ENCODE data around the gene PEAK1. TPM values are rescaled to one million over a fixed set of nuclear protein-coding genes. Genes with fewer than 3 reads are reported as not detected.

The PEAK1 gene
- total RNA-seq, 4 donors from 2014 or later: 51.1 to 82.2 (median 58.1) TPM

DNA sequence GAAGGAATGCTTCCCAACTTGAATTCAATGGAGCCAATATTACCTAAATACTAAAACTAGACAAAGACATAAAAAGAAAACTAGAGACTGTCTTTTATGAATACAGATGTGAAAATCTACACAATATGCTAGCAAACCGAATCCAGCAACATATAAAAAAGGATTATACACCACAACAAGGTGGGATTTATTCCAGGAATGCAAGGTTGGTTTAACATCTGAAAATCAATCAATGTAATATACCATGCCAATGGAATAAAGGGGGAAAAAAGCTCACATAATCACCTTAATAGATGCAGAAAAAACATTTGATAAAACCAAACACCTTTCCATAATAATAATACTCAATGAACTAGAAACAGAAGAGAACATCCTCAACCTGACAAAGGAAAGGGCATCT, 279.7 kb downstream of the PEAK1 start:
- no peak overlapping the region for H3K27ac ChIP-seq
- no peak overlapping the region for H3K4me3 ChIP-seq
- H3K4me1 ChIP-seq: peaks cover 0 to 25% (median 7%) of the 10 kb centered on the region in 4 donors
- H3K36me3 ChIP-seq: peaks cover 0 to 8% (median 2%) of the 10 kb centered on the region in 4 donors
- intact Hi-C loops (cut with DNase I; ENCODE audit: low total_unique reads) (no loop called here), in situ Hi-C loops (cut with MboI; ENCODE audit: low pct_ligation_motif_present in 1 of 4, low pct_unique_long_range_greater_than_20kb in 1 of 4, low sequenced_read_pairs in 3 of 4) (no loop called here)
- DNase-seq: no peak
- TF ChIP-seq, protein P1, sequence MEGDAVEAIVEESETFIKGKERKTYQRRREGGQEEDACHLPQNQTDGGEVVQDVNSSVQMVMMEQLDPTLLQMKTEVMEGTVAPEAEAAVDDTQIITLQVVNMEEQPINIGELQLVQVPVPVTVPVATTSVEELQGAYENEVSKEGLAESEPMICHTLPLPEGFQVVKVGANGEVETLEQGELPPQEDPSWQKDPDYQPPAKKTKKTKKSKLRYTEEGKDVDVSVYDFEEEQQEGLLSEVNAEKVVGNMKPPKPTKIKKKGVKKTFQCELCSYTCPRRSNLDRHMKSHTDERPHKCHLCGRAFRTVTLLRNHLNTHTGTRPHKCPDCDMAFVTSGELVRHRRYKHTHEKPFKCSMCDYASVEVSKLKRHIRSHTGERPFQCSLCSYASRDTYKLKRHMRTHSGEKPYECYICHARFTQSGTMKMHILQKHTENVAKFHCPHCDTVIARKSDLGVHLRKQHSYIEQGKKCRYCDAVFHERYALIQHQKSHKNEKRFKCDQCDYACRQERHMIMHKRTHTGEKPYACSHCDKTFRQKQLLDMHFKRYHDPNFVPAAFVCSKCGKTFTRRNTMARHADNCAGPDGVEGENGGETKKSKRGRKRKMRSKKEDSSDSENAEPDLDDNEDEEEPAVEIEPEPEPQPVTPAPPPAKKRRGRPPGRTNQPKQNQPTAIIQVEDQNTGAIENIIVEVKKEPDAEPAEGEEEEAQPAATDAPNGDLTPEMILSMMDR (IDR thresholded peaks at IDR 0.05): no peak
- TF ChIP-seq POLR2A (IDR thresholded peaks at IDR 0.05): no peak
- no peak for TF ChIP-seq POLR2AphosphoS5 (IDR thresholded peaks at IDR 0.05)
- no peak for TF ChIP-seq EP300 (IDR thresholded peaks at IDR 0.05; ENCODE audit: low read depth)
- no peaks in the 10 kb centered on the region for H3K27me3 ChIP-seq
- peaks cover 7 to 9% of the 10 kb centered on the region in 2 donors for H3K9me3 ChIP-seq
- 94 to 100% methylated on average over 1 of the region's 1 CpG for WGBS, 2 donors (ENCODE audit: low coverage in 1 of 2)

DNA sequence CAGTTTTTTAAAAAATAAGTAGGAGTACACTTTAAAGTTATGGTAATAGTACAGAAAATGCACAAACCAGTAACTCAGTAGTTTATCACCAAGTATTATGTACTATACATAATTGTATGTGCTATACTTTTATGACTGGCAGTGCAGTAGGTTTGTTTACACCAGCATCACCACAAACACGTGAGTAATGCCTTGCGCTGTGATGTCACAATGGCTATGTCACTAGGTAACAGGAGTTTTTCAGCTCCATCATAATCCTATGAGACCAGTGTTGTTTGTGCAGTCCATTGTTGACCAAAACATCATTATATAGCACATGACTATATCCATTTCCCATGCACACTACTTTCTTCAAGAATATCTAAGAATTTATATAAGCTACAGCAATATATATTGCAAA, 280.6 kb downstream of the PEAK1 start:
- intact Hi-C loops (cut with DNase I; ENCODE audit: low total_unique reads) (no loop called here), in situ Hi-C loops (cut with MboI; ENCODE audit: low pct_ligation_motif_present in 1 of 4, low pct_unique_long_range_greater_than_20kb in 1 of 4, low sequenced_read_pairs in 3 of 4) (no loop called here)
- Histone ChIP-seq H3K4me1 (peaks cover 0 to 18% (median 4%) of the 10 kb centered on the region in 4 donors), H3K4me3 (no peak overlapping the region), H3K9me3 (peaks cover 7 to 9% of the 10 kb centered on the region in 2 donors), H3K27ac (no peak overlapping the region), H3K27me3 (no peaks in the 10 kb centered on the region), H3K36me3 (peaks cover 0 to 8% (median 2%) of the 10 kb centered on the region in 4 donors)
- 91 to 100% methylated on average over 2 of the region's 2 CpGs for WGBS, 2 donors (ENCODE audit: low coverage in 1 of 2)
- TF ChIP-seq POLR2AphosphoS5 (IDR thresholded peaks at IDR 0.05) (no peak), POLR2A (IDR thresholded peaks at IDR 0.05) (no peak), EP300 (IDR thresholded peaks at IDR 0.05; ENCODE audit: low read depth) (no peak)
- TF ChIP-seq, protein P1 (IDR thresholded peaks at IDR 0.05): no peak
- DNase-seq: no peak

DNA sequence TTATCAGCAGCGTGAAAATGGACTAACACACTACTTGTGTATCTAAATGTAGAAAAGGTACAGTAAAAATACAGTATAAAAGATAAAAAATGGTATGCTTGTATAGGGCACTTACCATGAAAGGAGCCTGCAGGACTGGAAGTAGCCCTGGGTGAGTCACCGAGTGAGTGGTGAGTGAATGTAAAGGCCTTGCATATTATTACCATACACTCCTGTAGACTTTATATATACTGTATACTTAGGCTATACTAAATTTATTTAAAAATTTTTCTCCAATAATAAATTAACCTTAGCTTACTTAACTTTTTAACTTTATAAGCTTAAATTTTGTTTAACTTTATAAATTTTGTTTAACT, 281.8 kb downstream of the PEAK1 start:
- Histone ChIP-seq H3K36me3 (peaks cover 0 to 12% (median 2%) of the 10 kb centered on the region in 4 donors), H3K4me3 (no peak overlapping the region), H3K4me1 (peaks cover 0 to 18% (median 4%) of the 10 kb centered on the region in 4 donors), H3K27ac (peak overlapping the region; percentile 15 to 57 (median 54)), H3K27me3 (no peaks in the 10 kb centered on the region), H3K9me3 (peaks cover 7 to 9% of the 10 kb centered on the region in 2 donors)
- intact Hi-C loops (cut with DNase I; ENCODE audit: low total_unique reads): no loop called here
- TF ChIP-seq, protein P1 (IDR thresholded peaks at IDR 0.05): no peak
- TF ChIP-seq POLR2A (IDR thresholded peaks at IDR 0.05): no peak
- in situ Hi-C loops (cut with MboI; ENCODE audit: low pct_ligation_motif_present in 1 of 4, low pct_unique_long_range_greater_than_20kb in 1 of 4, low sequenced_read_pairs in 3 of 4): no loop called here
- DNase-seq: peak; percentile 22
- WGBS, 2 donors (ENCODE audit: low coverage in 1 of 2): 85 to 92% methylated on average over 2 of the region's 2 CpGs

DNA sequence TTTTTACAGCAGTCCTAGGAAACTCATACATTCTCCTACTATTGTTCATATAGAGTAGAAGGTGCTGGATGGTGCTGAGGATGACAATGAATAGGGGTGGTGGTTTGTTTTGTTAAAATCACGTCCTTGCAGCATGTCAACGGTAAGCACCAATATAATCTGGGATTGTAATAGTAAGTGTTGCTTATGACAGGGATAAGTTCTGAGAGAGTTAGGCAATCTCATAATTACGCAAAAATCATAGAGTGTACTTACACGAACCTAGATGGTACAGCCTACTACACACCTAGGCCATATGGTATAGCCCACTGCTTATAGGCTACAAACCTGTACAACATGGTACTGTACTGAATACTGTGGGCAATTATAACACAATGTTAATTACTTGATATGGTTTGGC, 284.7 kb downstream of the PEAK1 start:
- in situ Hi-C loops (cut with MboI; ENCODE audit: low pct_ligation_motif_present in 1 of 4, low pct_unique_long_range_greater_than_20kb in 1 of 4, low sequenced_read_pairs in 3 of 4): no loop called here
- Histone ChIP-seq H3K27me3 (no peaks in the 10 kb centered on the region), H3K4me1 (peaks cover 0 to 18% (median 4%) of the 10 kb centered on the region in 4 donors), H3K27ac (no peak overlapping the region), H3K36me3 (peaks cover 0 to 7% (median 3%) of the 10 kb centered on the region in 4 donors), H3K4me3 (no peak overlapping the region), H3K9me3 (peaks cover 1 to 3% of the 10 kb centered on the region in 2 donors)
- DNase-seq: no peak
- TF ChIP-seq POLR2AphosphoS5 (IDR thresholded peaks at IDR 0.05): no peak
- TF ChIP-seq, protein P1 (IDR thresholded peaks at IDR 0.05): no peak
- no peak for TF ChIP-seq EP300 (IDR thresholded peaks at IDR 0.05; ENCODE audit: low read depth)
- no peak for TF ChIP-seq POLR2A (IDR thresholded peaks at IDR 0.05)
- WGBS, 2 donors (ENCODE audit: low coverage in 1 of 2): 94 to 97% methylated on average over 4 of the region's 4 CpGs
- intact Hi-C loops (cut with DNase I; ENCODE audit: low total_unique reads): no loop called here
